ENCODE measurements around the gene PADI2.
A peak's percentile ranks its signal among the peaks of the same experiment; 100 is the strongest.

Gene PADI2

GRCh38 chr1:17096584-17096983 is 22.7 kb downstream of the PADI2 start:
- peaks cover 41% of the 10 kb centered on the region for H3K27me3 ChIP-seq (replicated peaks; ENCODE audit: control insufficient read depth, insufficient read depth, low read length)
- no peaks in the 10 kb centered on the region for H3K36me3 ChIP-seq (ENCODE audit: control insufficient read depth, insufficient read depth, low read length, severe bottlenecking)
- no peak for DNase-seq (ENCODE audit: low read depth)
- H3K4me1 ChIP-seq (ENCODE audit: control insufficient read depth, insufficient read depth, low read length), result peaks cover 5% of the 10 kb centered on the region
- no peak overlapping the region for H3K9ac ChIP-seq (ENCODE audit: low read length)
- H3K4me3 ChIP-seq (ENCODE audit: low read length), result no peak overlapping the region
- H3K9me3 ChIP-seq (ENCODE audit: control insufficient read depth, low read length), result no peaks in the 10 kb centered on the region

GRCh38 chr1:17095141-17095540 is 24.1 kb downstream of the PADI2 start:
- DNase-seq (ENCODE audit: low read depth), result no peak
- no peaks in the 10 kb centered on the region for H3K36me3 ChIP-seq (ENCODE audit: control insufficient read depth, insufficient read depth, low read length, severe bottlenecking)

GRCh38 chr1:17094664-17095063 is 24.6 kb downstream of the PADI2 start:
- no peak overlapping the region for H3K4me3 ChIP-seq (ENCODE audit: low read length)

More at GRCh38 chr1:17095141-17095540, 24.1 kb downstream of the PADI2 start:
- no peak overlapping the region for H3K9ac ChIP-seq (ENCODE audit: low read length)
- H3K9me3 ChIP-seq (ENCODE audit: control insufficient read depth, low read length), result no peaks in the 10 kb centered on the region
- peaks cover 5% of the 10 kb centered on the region for H3K4me1 ChIP-seq (ENCODE audit: control insufficient read depth, insufficient read depth, low read length)
- H3K4me3 ChIP-seq (ENCODE audit: low read length), result no peak overlapping the region
- peaks cover 42% of the 10 kb centered on the region for H3K27me3 ChIP-seq (replicated peaks; ENCODE audit: control insufficient read depth, insufficient read depth, low read length)

DNA sequence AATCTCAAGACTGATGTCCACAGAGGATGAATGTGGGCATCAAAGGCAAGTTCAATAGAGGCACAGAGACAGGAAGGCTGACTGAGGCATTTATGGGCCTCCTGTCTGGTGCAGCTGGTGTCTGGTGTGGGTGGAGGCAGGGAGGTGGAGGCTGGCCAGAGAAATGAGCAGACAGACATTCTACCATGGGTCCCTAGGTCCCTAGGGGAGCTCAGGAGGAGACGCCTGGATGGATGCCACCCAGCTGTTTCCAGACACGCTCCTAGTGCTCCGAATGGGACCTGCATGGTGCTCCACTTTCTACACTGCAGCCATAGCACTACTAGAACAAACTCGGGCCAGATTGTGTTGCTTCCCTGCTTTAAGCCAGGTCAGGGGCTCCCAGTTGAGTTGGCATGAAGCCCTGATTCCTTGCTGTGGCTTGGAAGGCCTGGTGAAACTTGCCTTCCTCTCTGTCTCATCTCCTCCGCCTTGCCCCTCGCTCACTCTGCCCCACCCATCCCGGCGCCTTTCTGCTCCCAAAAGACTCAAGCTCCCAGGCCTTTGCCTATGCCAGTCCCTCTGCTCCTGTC is 25.3 kb downstream of the PADI2 start:
- no peak overlapping the region for H3K4me3 ChIP-seq (ENCODE audit: low read length)
- H3K9ac ChIP-seq (ENCODE audit: low read length), result no peak overlapping the region
- no peaks in the 10 kb centered on the region for H3K9me3 ChIP-seq (ENCODE audit: control insufficient read depth, low read length)
- H3K27me3 ChIP-seq (replicated peaks; ENCODE audit: control insufficient read depth, insufficient read depth, low read length), result peaks cover 40% of the 10 kb centered on the region
- DNase-seq (ENCODE audit: low read depth), result no peak
- H3K4me1 ChIP-seq (ENCODE audit: control insufficient read depth, insufficient read depth, low read length), result peaks cover 3% of the 10 kb centered on the region
- H3K36me3 ChIP-seq (ENCODE audit: control insufficient read depth, insufficient read depth, low read length, severe bottlenecking), result no peaks in the 10 kb centered on the region

More at GRCh38 chr1:17094664-17095063, 24.6 kb downstream of the PADI2 start:
- peaks cover 5% of the 10 kb centered on the region for H3K4me1 ChIP-seq (ENCODE audit: control insufficient read depth, insufficient read depth, low read length)
- no peak overlapping the region for H3K9ac ChIP-seq (ENCODE audit: low read length)
- no peaks in the 10 kb centered on the region for H3K9me3 ChIP-seq (ENCODE audit: control insufficient read depth, low read length)
- no peaks in the 10 kb centered on the region for H3K36me3 ChIP-seq (ENCODE audit: control insufficient read depth, insufficient read depth, low read length, severe bottlenecking)
- peak; percentile 16 for DNase-seq (ENCODE audit: low read depth)
- H3K27me3 ChIP-seq (replicated peaks; ENCODE audit: control insufficient read depth, insufficient read depth, low read length), result peaks cover 42% of the 10 kb centered on the region

DNA sequence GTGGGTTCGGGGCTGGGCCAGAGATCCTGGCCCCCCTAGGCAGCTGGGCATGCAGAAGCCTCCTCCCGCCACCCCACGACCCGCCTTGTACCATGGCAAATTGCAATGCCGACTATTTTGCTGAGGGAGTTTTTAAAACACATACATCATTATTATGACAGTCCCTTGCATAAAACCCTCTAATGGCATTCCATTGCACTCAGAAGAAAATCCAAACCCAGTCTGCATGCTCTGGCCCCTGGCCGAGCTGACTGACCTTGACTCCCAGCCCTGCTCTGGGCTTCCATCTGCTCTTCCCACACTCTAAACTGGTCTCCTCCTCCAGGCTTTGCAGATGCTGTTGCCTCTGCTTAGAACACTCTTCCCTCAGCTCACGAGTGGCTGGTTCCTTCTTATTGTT is 28.0 kb downstream of the PADI2 start:
- H3K9me3 ChIP-seq (ENCODE audit: control insufficient read depth, low read length), result no peaks in the 10 kb centered on the region
- H3K9ac ChIP-seq (ENCODE audit: low read length), result no peak overlapping the region
- no peak overlapping the region for H3K4me3 ChIP-seq (ENCODE audit: low read length)
- H3K27me3 ChIP-seq (replicated peaks; ENCODE audit: control insufficient read depth, insufficient read depth, low read length), result peaks cover 26% of the 10 kb centered on the region
- DNase-seq (ENCODE audit: low read depth), result no peak
- no peaks in the 10 kb centered on the region for H3K36me3 ChIP-seq (ENCODE audit: control insufficient read depth, insufficient read depth, low read length, severe bottlenecking)
- H3K4me1 ChIP-seq (ENCODE audit: control insufficient read depth, insufficient read depth, low read length), result no peaks in the 10 kb centered on the region

- H3K36me3 ChIP-seq (ENCODE audit: control insufficient read depth, insufficient read depth, low read length, severe bottlenecking), result no peaks in the 10 kb centered on the region
- no peak overlapping the region for H3K9ac ChIP-seq (ENCODE audit: low read length)
- no peak overlapping the region for H3K4me3 ChIP-seq (ENCODE audit: low read length)
- peaks cover 36% of the 10 kb centered on the region for H3K27me3 ChIP-seq (replicated peaks; ENCODE audit: control insufficient read depth, insufficient read depth, low read length)
- H3K4me1 ChIP-seq (ENCODE audit: control insufficient read depth, insufficient read depth, low read length), result no peaks in the 10 kb centered on the region
- no peak for DNase-seq (ENCODE audit: low read depth)
- H3K9me3 ChIP-seq (ENCODE audit: control insufficient read depth, low read length), result no peaks in the 10 kb centered on the region
Measured at GRCh38 chr1:17089506-17089905, 29.7 kb downstream of the PADI2 start.

GRCh38 chr1:17086751-17087150 is 32.5 kb downstream of the PADI2 start:
- H3K36me3 ChIP-seq (ENCODE audit: control insufficient read depth, insufficient read depth, low read length, severe bottlenecking), result no peaks in the 10 kb centered on the region
- no peak overlapping the region for H3K9ac ChIP-seq (ENCODE audit: low read length)
- no peaks in the 10 kb centered on the region for H3K4me1 ChIP-seq (ENCODE audit: control insufficient read depth, insufficient read depth, low read length)
- H3K27me3 ChIP-seq (replicated peaks; ENCODE audit: control insufficient read depth, insufficient read depth, low read length), result peaks cover 46% of the 10 kb centered on the region
- no peak overlapping the region for H3K4me3 ChIP-seq (ENCODE audit: low read length)
- DNase-seq (ENCODE audit: low read depth), result no peak
- no peaks in the 10 kb centered on the region for H3K9me3 ChIP-seq (ENCODE audit: control insufficient read depth, low read length)

DNA sequence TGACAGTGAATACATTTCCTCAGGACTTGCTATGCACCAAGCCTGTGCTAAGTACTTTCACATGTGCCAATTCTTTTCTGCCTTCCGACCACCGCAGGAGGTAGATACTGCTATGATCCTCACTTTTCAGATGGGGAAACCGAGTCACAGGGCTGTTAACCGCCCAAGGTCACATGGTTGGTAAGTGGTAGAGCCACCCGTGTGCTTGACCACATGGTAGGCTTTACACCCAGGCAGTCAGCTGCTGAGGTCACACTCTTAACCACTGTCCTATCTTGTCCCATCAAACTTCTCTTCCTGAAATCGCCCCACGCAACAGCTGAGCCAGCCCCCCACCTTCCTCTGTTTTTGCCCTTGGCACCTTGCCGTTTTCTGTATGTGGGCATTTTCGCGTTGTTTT is 34.5 kb downstream of the PADI2 start:
- Histone ChIP-seq H3K36me3 (ENCODE audit: control insufficient read depth, insufficient read depth, low read length, severe bottlenecking) (no peaks in the 10 kb centered on the region), H3K4me3 (ENCODE audit: low read length) (no peak overlapping the region), H3K4me1 (ENCODE audit: control insufficient read depth, insufficient read depth, low read length) (no peaks in the 10 kb centered on the region), H3K27me3 (replicated peaks; ENCODE audit: control insufficient read depth, insufficient read depth, low read length) (peaks cover 45% of the 10 kb centered on the region), H3K9ac (ENCODE audit: low read length) (no peak overlapping the region), H3K9me3 (ENCODE audit: control insufficient read depth, low read length) (peaks cover 4% of the 10 kb centered on the region)
- no peak for DNase-seq (ENCODE audit: low read depth)

- no peak overlapping the region for H3K4me3 ChIP-seq (ENCODE audit: low read length)
- no peaks in the 10 kb centered on the region for H3K36me3 ChIP-seq (ENCODE audit: control insufficient read depth, insufficient read depth, low read length, severe bottlenecking)
- H3K4me1 ChIP-seq (ENCODE audit: control insufficient read depth, insufficient read depth, low read length), result no peaks in the 10 kb centered on the region
- no peak overlapping the region for H3K9ac ChIP-seq (ENCODE audit: low read length)
- DNase-seq (ENCODE audit: low read depth), result no peak
- peaks cover 39% of the 10 kb centered on the region for H3K27me3 ChIP-seq (replicated peaks; ENCODE audit: control insufficient read depth, insufficient read depth, low read length)
- H3K9me3 ChIP-seq (ENCODE audit: control insufficient read depth, low read length), result peaks cover 4% of the 10 kb centered on the region
Measured at GRCh38 chr1:17082761-17083160, 36.5 kb downstream of the PADI2 start.

- H3K4me1 ChIP-seq (ENCODE audit: control insufficient read depth, insufficient read depth, low read length), result no peaks in the 10 kb centered on the region
- DNase-seq (ENCODE audit: low read depth), result no peak
- no peaks in the 10 kb centered on the region for H3K36me3 ChIP-seq (ENCODE audit: control insufficient read depth, insufficient read depth, low read length, severe bottlenecking)
- H3K4me3 ChIP-seq (ENCODE audit: low read length), result no peak overlapping the region
- peaks cover 44% of the 10 kb centered on the region for H3K27me3 ChIP-seq (replicated peaks; ENCODE audit: control insufficient read depth, insufficient read depth, low read length)
- H3K9me3 ChIP-seq (ENCODE audit: control insufficient read depth, low read length), result peaks cover 4% of the 10 kb centered on the region
- H3K9ac ChIP-seq (ENCODE audit: low read length), result no peak overlapping the region
Measured at GRCh38 chr1:17081439-17081838, 37.8 kb downstream of the PADI2 start.

DNA sequence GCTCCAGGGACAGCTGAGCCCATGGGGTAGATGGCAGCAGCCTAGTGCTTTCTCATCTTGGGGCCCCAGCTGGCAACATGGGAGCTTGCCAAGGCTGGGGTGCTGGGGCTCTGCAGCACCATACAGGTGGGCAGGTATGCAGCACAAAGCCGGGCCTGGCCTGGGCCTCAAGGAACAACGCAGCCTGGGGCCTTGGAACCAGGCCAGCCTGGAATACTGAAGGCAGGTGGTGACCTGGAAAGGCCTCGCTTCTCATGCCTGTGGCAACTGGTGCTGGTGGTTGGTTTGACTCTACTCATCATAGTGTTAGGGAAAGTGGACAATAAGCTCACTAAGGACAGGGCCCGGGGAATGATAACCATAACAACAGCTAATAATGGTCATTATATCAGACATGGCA is 38.4 kb downstream of the PADI2 start:
- no peaks in the 10 kb centered on the region for H3K4me1 ChIP-seq (ENCODE audit: control insufficient read depth, insufficient read depth, low read length)
- H3K27me3 ChIP-seq (replicated peaks; ENCODE audit: control insufficient read depth, insufficient read depth, low read length), result peaks cover 40% of the 10 kb centered on the region
- H3K9ac ChIP-seq (ENCODE audit: low read length), result no peak overlapping the region
- peaks cover 4% of the 10 kb centered on the region for H3K9me3 ChIP-seq (ENCODE audit: control insufficient read depth, low read length)
- DNase-seq (ENCODE audit: low read depth), result no peak
- no peaks in the 10 kb centered on the region for H3K36me3 ChIP-seq (ENCODE audit: control insufficient read depth, insufficient read depth, low read length, severe bottlenecking)
- no peak overlapping the region for H3K4me3 ChIP-seq (ENCODE audit: low read length)

DNA sequence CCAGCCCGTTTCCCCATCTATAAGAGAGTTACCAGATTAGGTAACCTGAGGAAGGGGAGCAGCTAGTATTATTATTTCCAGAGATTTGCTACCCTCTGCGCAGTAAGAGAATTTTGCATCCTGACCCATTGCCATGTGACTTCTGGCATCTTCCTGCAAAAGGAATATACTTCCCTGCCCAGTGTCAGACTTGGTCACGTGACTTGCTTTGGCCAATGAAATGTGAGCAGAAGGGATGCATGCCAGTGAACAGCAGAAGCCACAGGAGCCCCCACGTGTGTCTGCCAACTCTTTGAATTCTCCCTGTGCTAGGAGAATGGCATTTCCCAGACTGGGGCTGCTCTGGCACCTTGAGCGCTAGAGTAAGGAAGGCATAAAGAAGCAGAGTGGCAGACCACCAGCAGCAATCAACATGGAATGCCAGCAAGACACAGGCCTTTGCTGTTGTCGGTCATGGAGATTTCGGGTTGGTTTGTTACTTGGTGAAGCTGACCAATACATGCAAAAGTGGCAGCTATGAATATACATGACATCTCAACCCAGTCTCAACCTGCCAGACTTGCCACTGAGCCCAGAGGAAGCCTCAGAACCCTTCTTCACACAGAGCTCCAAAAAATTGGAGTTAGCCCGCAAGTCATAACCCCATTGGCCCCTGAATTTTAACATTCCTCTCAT is 39.0 kb downstream of the PADI2 start:
- no peaks in the 10 kb centered on the region for H3K4me1 ChIP-seq (ENCODE audit: control insufficient read depth, insufficient read depth, low read length)
- no peak overlapping the region for H3K9ac ChIP-seq (ENCODE audit: low read length)
- peaks cover 40% of the 10 kb centered on the region for H3K27me3 ChIP-seq (replicated peaks; ENCODE audit: control insufficient read depth, insufficient read depth, low read length)
- no peak for DNase-seq (ENCODE audit: low read depth)
- H3K36me3 ChIP-seq (ENCODE audit: control insufficient read depth, insufficient read depth, low read length, severe bottlenecking), result no peaks in the 10 kb centered on the region
- peaks cover 4% of the 10 kb centered on the region for H3K9me3 ChIP-seq (ENCODE audit: control insufficient read depth, low read length)
- no peak overlapping the region for H3K4me3 ChIP-seq (ENCODE audit: low read length)
